Activated CD8-positive, alpha-beta T cell treated with anti-CD3 and anti-CD28 coated beads for 36 hours (primary cell): ENCODE measurements around the gene MEF2A. TPM values are rescaled to one million over a fixed set of nuclear protein-coding genes. Genes with fewer than 3 reads are reported as not detected.
A peak's percentile ranks its signal among the peaks of the same experiment; 100 is the strongest.

Experiments
- ATAC-seq: fragments of 200-7000 bp; cut with Tn5 transposase; one replicate; pipeline ENCODE4 v1.10.0; 2021; ENCODE audit warnings: mild to moderate bottlenecking, moderate library complexity
- CTCF ChIA-PET: fragments of 350-600 bp; sonication (Branson Sonifier 250); formaldehyde crosslinking; loops from one replicate; lab custom pipeline; 2021; ENCODE audit warnings: antibody characterized with exemption; lab: Charles Lee
- POLR2A ChIA-PET: fragments of 350-600 bp; sonication (Branson Sonifier 250); formaldehyde crosslinking; loops from one replicate; lab custom pipeline; 2021; ENCODE audit warnings: antibody characterized with exemption; lab: Charles Lee
- DNase-seq: peaks from one replicate; pipeline ENCODE4 v3.0.0-alpha.2; 2020
- H3K27ac Mint-ChIP-seq: one replicate; pipeline ENCODE4 v1.8.0; 2021; ENCODE audit warnings: mild to moderate bottlenecking, mixed read lengths
- H3K27me3 Mint-ChIP-seq: one replicate; pipeline ENCODE4 v1.8.0; 2021; ENCODE audit warnings: mixed read lengths
- H3K36me3 Mint-ChIP-seq: one replicate; pipeline ENCODE4 v1.8.0; 2021; ENCODE audit warnings: low read depth, mixed read lengths
- H3K4me1 Mint-ChIP-seq: one replicate; pipeline ENCODE4 v1.8.0; 2021; ENCODE audit warnings: low read depth, mixed read lengths
- H3K4me3 Mint-ChIP-seq: one replicate; pipeline ENCODE4 v1.8.0; 2021; ENCODE audit warnings: mild to moderate bottlenecking, moderate library complexity, mixed read lengths
- H3K9me3 Mint-ChIP-seq: one replicate; pipeline ENCODE4 v1.8.0; 2021; ENCODE audit warnings: mixed read lengths
- intact Hi-C: fragments of 100-400 bp; cut with micrococcal nuclease; formaldehyde crosslinking; loops from one replicate; pipeline ENCODE4 v1.10.0; 2022
- total RNA-seq, 2 experiments: library from RNA; stranded (reverse); gene quantifications; one replicate each; pipeline ENCODE4 v1.2.3, GENCODE V29; 2021
- TF ChIP-seq, protein P1 (sequence below): fragments of 200-600 bp; IDR thresholded peaks from one replicate; pipeline ENCODE4 v1.8.0; 2022; ENCODE audit warnings: antibody characterized with exemption, mild to moderate bottlenecking

MEF2A gene
- total RNA-seq, 2 experiments from 2014 or later, result 16.4 to 17.6 TPM

DNA sequence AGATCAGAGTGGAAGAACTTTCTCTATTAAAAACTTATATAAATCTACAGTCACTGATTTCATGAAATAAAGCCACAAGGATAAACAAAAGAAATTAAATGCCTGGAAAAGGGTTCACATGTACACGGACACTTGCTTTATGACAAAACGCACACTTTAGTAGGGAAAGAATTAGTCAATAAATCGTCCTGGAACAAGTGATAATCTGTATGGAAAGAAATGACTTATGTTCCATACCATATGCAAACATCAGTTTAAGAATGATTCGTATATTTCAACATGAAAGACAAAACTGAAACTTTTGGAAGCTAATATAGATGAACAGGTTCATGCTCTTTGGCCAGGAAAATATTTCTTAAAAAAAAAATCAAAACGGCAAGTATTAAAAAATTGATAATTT lies 40.2 kb downstream of the MEF2A start:
- peaks cover 36% of the 10 kb centered on the region for H3K36me3 Mint-ChIP-seq
- H3K4me1 Mint-ChIP-seq, result peaks cover 60% of the 10 kb centered on the region
- ChIA-PET POLR2A (no interaction called here), CTCF (interaction anchor here (0.6 to 1.9 kb wide), 4 partner anchors 8 to 292 kb away, joined by 3 to 8 read pairs (median 3); no protein-coding TSS in a partner anchor)
- no peaks in the 10 kb centered on the region for H3K9me3 Mint-ChIP-seq
- no peak overlapping the region for H3K4me3 Mint-ChIP-seq
- peak overlapping the region; percentile 48 for H3K27ac Mint-ChIP-seq
- no peak for ATAC-seq
- intact Hi-C loops, result no loop called here
- H3K27me3 Mint-ChIP-seq, result no peaks in the 10 kb centered on the region
- TF ChIP-seq, protein P1, sequence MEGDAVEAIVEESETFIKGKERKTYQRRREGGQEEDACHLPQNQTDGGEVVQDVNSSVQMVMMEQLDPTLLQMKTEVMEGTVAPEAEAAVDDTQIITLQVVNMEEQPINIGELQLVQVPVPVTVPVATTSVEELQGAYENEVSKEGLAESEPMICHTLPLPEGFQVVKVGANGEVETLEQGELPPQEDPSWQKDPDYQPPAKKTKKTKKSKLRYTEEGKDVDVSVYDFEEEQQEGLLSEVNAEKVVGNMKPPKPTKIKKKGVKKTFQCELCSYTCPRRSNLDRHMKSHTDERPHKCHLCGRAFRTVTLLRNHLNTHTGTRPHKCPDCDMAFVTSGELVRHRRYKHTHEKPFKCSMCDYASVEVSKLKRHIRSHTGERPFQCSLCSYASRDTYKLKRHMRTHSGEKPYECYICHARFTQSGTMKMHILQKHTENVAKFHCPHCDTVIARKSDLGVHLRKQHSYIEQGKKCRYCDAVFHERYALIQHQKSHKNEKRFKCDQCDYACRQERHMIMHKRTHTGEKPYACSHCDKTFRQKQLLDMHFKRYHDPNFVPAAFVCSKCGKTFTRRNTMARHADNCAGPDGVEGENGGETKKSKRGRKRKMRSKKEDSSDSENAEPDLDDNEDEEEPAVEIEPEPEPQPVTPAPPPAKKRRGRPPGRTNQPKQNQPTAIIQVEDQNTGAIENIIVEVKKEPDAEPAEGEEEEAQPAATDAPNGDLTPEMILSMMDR, result no peak
- DNase-seq, result no peak

DNA sequence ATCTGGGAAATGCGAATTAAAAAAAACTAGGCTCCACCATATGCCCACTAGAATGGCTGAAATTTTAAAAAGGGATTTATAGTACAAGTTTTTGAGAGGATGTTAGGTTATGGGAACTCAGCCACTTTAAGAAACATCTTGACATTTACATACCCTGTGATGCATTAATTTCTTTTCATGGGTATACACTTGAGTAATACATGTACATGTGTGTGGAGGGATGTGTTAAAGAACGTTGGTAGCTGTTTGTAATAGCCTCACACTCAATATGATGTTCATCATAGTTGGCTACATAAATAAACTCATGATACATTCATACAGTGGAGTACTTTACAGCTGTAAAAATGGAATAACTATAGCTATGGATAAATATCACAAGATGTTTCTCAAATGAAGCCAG lies 40.9 kb downstream of the MEF2A start:
- intact Hi-C loops, result no loop called here
- ATAC-seq (peak; percentile 58), DNase-seq (no peak)
- CTCF ChIA-PET, result interaction anchor here (1.9 kb wide), 1 partner anchor 98 kb away, joined by 8 read pairs; no protein-coding TSS in a partner anchor
- peaks cover 33% of the 10 kb centered on the region for H3K36me3 Mint-ChIP-seq
- H3K27ac Mint-ChIP-seq, result no peak overlapping the region
- H3K9me3 Mint-ChIP-seq, result no peaks in the 10 kb centered on the region
- TF ChIP-seq, protein P1, result no peak
- H3K4me3 Mint-ChIP-seq, result no peak overlapping the region
- POLR2A ChIA-PET, result no interaction called here
- H3K4me1 Mint-ChIP-seq, result peaks cover 59% of the 10 kb centered on the region
- H3K27me3 Mint-ChIP-seq, result no peaks in the 10 kb centered on the region

DNA sequence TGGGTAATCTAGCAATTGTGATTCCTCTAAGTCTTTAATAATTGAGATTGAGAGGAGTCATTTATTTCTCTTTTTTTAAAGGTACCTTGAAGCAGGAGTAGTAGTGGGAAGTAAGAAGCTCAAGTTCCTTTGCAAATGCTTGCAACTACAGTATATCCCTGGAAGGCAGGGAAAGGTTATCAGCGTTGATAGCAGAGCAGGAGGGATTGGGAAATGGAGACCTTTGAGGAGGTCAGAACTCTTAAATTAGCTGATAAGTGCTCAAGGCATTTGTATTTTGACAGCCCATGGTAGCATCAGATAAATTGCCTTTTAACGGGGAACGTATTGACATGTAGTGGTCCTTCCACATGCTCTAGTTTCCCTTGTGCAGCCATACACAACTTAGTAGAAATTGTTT lies 47.7 kb downstream of the MEF2A start:
- Mint-ChIP-seq H3K27me3 (no peaks in the 10 kb centered on the region), H3K4me3 (no peak overlapping the region), H3K27ac (no peak overlapping the region), H3K36me3 (peaks cover 4% of the 10 kb centered on the region), H3K9me3 (no peaks in the 10 kb centered on the region), H3K4me1 (peaks cover 54% of the 10 kb centered on the region)
- intact Hi-C loops, result no loop called here
- no peak for DNase-seq
- CTCF ChIA-PET, result no interaction called here
- TF ChIP-seq, protein P1, result no peak
- no peak for ATAC-seq
- POLR2A ChIA-PET, result no interaction called here

DNA sequence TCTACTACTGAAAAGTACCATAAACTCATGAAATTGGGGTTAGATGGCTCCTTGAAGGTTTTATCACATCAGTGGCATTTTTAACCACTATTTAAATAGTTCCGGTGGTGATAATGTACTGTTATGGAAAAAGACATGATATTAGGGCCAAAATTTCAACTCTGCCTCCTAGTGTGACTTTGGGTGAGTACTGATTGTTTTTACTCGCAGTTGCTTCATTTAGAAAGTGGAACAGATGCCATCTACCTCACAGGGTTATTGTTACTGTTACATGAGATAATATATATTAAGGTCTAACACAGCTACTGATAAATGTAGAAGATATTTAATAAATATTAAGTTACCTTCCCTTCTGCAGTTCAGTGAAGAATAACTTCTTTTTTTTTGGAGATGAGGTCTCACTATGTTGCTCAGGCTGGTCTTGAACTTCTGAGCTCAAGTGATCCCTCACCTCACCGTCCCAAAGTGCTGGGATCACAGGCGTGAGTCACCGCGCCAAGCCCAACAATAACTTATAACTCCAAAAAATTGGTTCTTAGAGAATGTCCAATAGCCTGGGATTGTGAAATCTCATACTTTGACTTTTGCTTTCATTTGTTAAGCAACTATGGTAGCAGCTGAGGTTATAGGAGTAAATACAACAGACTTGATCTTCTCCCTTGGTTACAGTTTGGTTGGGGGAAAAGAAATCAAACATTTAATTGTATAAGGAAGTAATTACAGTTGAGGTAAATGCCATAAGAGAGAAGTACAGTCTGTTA lies 48.3 kb downstream of the MEF2A start:
- ATAC-seq (no peak), DNase-seq (no peak)
- no peaks in the 10 kb centered on the region for H3K9me3 Mint-ChIP-seq
- peak overlapping the region; percentile 23 for H3K27ac Mint-ChIP-seq
- intact Hi-C loops, result no loop called here
- CTCF ChIA-PET, result interaction anchor here (0.6 kb wide), 1 partner anchor 8 kb away, joined by 3 read pairs; no protein-coding TSS in a partner anchor
- peaks cover 4% of the 10 kb centered on the region for H3K36me3 Mint-ChIP-seq
- TF ChIP-seq, protein P1, result no peak
- no peak overlapping the region for H3K4me3 Mint-ChIP-seq
- peaks cover 55% of the 10 kb centered on the region for H3K4me1 Mint-ChIP-seq
- H3K27me3 Mint-ChIP-seq, result no peaks in the 10 kb centered on the region
- POLR2A ChIA-PET, result interaction anchor here (0.6 kb wide), 1 partner anchor 129 kb away, joined by 3 read pairs; no protein-coding TSS in a partner anchor

GRCh38 chr15:99614749-99615288 lies 49.0 kb downstream of the MEF2A start:
- intact Hi-C loops, result no loop called here
- DNase-seq (no peak), ATAC-seq (no peak)
- no peaks in the 10 kb centered on the region for H3K9me3 Mint-ChIP-seq
- TF ChIP-seq, protein P1, result no peak
- H3K4me1 Mint-ChIP-seq, result peaks cover 62% of the 10 kb centered on the region
- POLR2A ChIA-PET, result interaction anchor here (0.6 kb wide), 1 partner anchor 130 kb away, joined by 3 read pairs; no protein-coding TSS in a partner anchor
- no peaks in the 10 kb centered on the region for H3K27me3 Mint-ChIP-seq
- CTCF ChIA-PET, result interaction anchor here (0.6 to 1.0 kb wide), 2 partner anchors 9 to 48 kb away, joined by 3 to 4 read pairs; no protein-coding TSS in a partner anchor
- peaks cover 4% of the 10 kb centered on the region for H3K36me3 Mint-ChIP-seq
- H3K4me3 Mint-ChIP-seq, result no peak overlapping the region
- H3K27ac Mint-ChIP-seq, result peak overlapping the region; percentile 23
